Pulmonary artery endothelial cell (primary cell): ENCODE results near the gene FANCI. TPM values are rescaled to one million over a fixed set of nuclear protein-coding genes. Genes with fewer than 3 reads are reported as not detected.
"Not testable (repeated sequence)": the region's sequence is repeated elsewhere in the genome, so short reads cannot be mapped to it uniquely, and the experiment has no call there.

Source experiments
- DNase-seq: peaks from one replicate; pipeline ENCODE4 v3.0.0-alpha.2; 2011; ENCODE audit warnings: low read depth, low spot score
- total RNA-seq: library from RNA; depleted of rRNA; stranded (reverse); fragments of >200 nt; gene quantifications from 2 replicates; pipeline ENCODE4 v1.2.3, GENCODE V29; 2014

Gene FANCI
- total RNA-seq, 1 donor from 2014 or later: 36.5 TPM

- DNase-seq: no peak
Observed at GRCh38 chr15:89225588-89225987, 18.2 kb upstream of the FANCI start.

GRCh38 chr15:89226359-89227221, 17.2 kb upstream of the FANCI start:
- DNase-seq: no peak

DNA sequence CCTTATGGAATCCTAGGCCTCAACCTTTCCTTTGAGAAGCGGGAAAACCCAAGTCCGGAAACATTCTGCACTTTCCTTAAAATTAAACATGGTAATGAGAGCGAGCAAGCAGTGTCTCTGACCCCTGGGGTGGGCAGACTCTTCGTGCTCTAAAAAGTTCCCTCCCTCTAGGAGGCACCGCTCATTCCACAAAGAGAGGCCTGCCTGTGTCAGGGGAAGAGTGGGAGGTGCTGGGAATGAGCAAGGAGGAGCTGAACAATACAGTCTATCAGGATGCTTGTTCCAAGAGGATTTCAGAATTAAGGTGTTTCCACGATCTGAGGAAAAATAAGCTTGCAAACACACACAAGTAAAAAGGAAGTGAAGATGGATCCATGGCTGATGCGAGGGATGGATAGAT, 16.4 kb upstream of the FANCI start:
- no peak for DNase-seq

DNA sequence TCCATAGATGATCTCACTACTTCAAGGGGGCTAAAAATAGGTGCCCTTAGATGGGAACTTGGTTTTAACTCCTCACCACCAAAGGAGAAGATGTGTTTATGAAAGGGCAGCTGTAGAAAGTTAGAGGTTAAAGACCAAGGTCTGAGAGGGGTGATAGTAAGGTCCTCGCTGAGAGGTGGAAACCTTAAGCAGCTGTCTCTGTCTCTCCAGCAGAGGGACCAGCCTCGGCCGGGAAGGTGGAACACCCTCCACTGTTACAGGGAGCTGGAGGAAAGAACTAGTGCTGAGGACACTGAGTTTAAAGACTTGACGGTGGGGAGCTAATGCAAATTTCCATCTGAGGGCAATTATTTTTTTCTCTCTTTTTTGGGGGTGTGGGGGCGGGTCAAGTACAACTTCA, 13.5 kb upstream of the FANCI start:
- no peak for DNase-seq

DNA sequence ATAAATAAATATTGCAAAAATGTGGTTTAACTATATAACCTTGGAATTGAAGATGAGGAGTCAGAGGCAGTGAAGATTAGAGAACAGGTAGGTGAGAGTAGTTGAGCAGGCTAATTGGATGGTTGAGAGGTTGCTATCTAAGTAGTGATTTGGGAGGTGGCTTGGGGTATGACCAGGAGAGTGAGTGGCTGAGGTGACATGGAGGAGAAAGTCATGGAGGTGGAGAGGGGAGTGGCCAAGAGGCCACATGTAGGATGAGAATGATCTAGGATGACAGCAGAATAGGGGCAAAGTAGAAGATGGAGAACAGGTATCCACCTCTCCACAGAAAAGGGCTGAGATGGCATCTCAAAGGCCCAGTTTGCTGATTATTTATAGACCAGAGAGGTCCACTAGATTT, 11.9 kb upstream of the FANCI start:
- no peak for DNase-seq

- not testable (repeated sequence) for DNase-seq
Observed at GRCh38 chr15:89239883-89240810, 3.6 kb upstream of the FANCI start.

GRCh38 chr15:89243046-89243690, 611 bp upstream of the FANCI start:
- DNase-seq: no peak

GRCh38 chr15:89244574-89244903, 760 bp downstream of the FANCI start:
- DNase-seq: no peak

DNA sequence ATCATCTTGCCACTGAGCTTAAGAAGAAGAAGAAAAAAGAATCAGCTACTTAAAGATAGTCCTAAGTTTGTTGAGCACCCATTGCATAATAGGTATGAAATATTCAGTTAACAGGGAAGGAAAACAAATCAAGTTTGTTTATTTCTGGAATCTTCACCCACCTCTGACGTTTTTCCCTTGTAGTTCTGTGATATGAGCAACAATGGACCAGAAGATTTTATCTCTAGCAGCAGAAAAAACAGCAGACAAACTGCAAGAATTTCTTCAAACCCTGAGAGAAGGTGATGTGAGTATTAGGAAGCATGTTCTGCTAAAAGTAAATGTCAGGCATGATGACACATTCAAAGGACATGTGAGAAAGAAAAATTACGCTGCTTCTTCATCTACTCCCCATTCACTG, 3.7 kb downstream of the FANCI start:
- no peak for DNase-seq

GRCh38 chr15:89248584-89248983, 4.8 kb downstream of the FANCI start:
- no peak for DNase-seq

- DNase-seq: not testable (repeated sequence)
Observed at GRCh38 chr15:89250142-89250541, 6.4 kb downstream of the FANCI start.

GRCh38 chr15:89277281-89277680, 33.5 kb downstream of the FANCI start:
- DNase-seq: not testable (repeated sequence)

GRCh38 chr15:89278307-89278706, 34.5 kb downstream of the FANCI start:
- DNase-seq: no peak

DNA sequence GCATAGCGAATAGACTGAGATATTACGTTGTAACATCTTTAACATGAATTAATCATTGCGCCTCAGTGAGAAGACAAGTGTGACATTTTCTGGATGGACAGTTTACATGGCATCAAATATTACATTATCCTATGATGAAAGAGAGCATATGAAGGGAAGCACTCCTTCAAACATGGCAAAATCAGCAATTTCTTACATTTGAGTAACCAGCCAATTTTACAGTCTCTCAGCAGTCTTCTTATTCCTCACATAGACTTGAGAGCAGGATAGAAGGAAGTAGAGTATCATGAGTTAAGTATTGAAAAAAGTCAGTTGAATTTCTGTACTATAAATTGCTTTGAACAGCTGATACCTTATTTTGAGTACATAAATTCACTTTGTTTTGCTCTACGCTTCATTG, 38.9 kb downstream of the FANCI start:
- DNase-seq: no peak

DNA sequence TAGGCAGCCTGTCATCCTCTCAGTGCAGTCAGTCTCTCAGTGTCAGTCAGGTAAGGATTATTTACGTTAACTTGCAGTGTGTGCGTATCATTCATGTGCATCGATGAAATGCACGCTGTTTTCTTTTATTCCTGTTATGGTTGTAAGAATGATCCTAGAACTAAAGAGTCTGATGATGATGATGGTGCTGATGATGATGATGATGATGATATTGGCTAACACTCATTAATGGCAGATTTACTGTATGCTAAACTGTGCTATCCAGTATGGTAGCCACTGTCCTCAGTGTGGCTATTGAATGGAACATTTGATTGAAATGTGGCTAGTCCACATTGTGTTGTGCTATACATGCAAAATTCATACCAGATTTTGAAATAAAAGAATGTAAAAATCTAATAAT, 39.4 kb downstream of the FANCI start:
- DNase-seq: no peak

GRCh38 chr15:89291934-89292438, 48.2 kb downstream of the FANCI start:
- no peak for DNase-seq

GRCh38 chr15:89293012-89293411, 49.2 kb downstream of the FANCI start:
- DNase-seq: no peak

DNA sequence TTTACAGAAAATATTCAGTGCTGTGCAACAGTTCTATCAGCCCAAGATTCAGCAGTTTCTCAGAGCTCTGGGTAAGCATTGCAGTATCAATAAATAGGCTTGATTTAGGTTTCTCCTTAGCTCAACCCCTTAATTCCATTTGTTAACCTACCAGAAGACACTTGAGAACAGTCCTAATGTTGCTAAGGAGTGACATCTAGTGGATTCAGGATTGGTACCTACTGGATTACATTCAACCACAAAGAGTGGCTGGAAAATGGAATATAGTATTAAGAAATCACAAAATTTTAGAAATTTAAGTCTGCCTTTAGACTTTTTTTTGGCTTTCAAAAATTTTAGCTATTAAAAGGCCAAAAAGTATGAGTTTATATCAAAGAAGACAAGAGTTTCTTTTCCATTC, 56.1 kb downstream of the FANCI start:
- no peak for DNase-seq

DNA sequence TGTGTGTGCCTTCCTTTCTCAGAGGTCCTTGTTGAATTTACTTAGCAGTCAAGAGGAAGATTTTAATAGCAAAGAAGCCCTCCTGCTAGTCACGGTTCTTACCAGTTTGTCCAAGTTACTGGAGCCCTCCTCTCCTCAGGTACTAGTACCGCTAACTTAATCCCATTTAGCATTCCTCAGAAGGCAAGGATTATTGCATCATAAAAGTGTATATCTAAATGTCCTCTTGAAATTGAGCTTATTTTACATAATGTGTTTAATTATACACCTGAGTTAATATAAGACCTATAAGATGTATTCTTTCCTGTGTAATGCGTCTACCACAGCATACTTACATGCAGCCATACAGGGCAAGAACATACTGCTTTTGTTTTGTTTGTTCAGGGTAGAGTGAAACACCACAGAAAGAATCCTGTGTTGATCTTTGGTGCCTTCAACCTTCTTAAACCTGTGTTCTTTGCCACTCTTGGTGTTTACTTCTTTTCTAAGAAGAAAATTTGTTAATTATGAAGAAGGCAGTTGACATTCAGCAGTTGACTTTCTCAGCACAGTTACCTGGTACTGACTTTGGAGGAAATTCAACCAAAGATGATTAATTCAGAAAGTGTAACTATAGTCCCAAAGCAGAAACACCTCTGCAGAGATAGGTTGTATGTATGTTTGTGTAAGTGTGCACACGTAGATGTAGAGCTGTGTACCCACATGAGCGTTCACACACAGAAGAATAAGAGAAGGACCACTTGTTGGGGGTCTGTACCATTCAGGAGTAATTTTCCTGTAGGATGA, 57.7 kb downstream of the FANCI start:
- no peak for DNase-seq

- DNase-seq: no peak
Observed at GRCh38 chr15:89303986-89304385, 60.2 kb downstream of the FANCI start.

- DNase-seq: no peak
Observed at GRCh38 chr15:89305395-89305794, 61.6 kb downstream of the FANCI start.
